Psoas muscle (tissue), 8 donors: ENCODE results near the gene LTO1. TPM values are rescaled to one million over a fixed set of nuclear protein-coding genes. Genes with fewer than 3 reads are reported as not detected.

ENCODE experiments used
- ATAC-seq, 4 donors: fragments of 200-7000 bp; cut with Tn5 transposase; one replicate each; pipeline ENCODE4 v1.9.1; 2020; ENCODE audit warnings: moderate library complexity in 3 of 4, mild to moderate bottlenecking in 2 of 4
- DNase-seq, 2 donors: peaks; one replicate each; pipeline ENCODE4 v3.0.0-alpha.2; 2020
- H3K27ac ChIP-seq: fragments of 200-600 bp; one replicate; pipeline ENCODE4 v1.8.0; 2022
- H3K27me3 ChIP-seq, 3 donors: fragments of 200-600 bp in 1 of 3; one replicate each; pipeline versions ENCODE4 v1.6.1 to v1.8.0; 2013 to 2022; ENCODE audit warnings: low read length in 2 of 3, mild to moderate bottlenecking in 2 of 3, moderate library complexity in 1 of 3; ENCODE audit not compliant: insufficient read depth in 3 of 3
- H3K36me3 ChIP-seq, 2 donors: fragments of 200-600 bp in 1 of 2; one replicate each; pipeline versions ENCODE4 v1.6.1 to v1.8.0; 2013 to 2022; ENCODE audit warnings: low read depth in 1 of 2, mild to moderate bottlenecking in 1 of 2, moderate library complexity in 1 of 2; ENCODE audit not compliant: insufficient read depth in 1 of 2
- H3K4me1 ChIP-seq: fragments of 200-600 bp; one replicate; pipeline ENCODE4 v1.8.0; 2022
- H3K4me3 ChIP-seq: fragments of 200-600 bp; one replicate; pipeline ENCODE4 v1.8.0; 2022; ENCODE audit warnings: mild to moderate bottlenecking
- H3K9me3 ChIP-seq: fragments of 200-600 bp; one replicate; pipeline ENCODE4 v1.8.0; 2022
- WGBS, 3 donors: extraction: QIAGEN DNeasy Blood & Tissue Kit; methylation state at CpG; one replicate each; pipeline versions ENCODE4 v1.1.6 to v1.1.7; 2013; 5-methylcytosine and 5-hydroxymethylcytosine counted together
- intact Hi-C, 2 donors: fragments of 100-400 bp; cut with DNase I; formaldehyde crosslinking; loops; one replicate each; pipeline versions ENCODE4 v1.11.0 to v1.14.2; 2022
- polyA plus RNA-seq, 3 donors: library from polyadenylated mRNA; stranded (reverse); fragments of 200-250 nt; gene quantifications; one replicate each; pipeline ENCODE4 v1.2.3, GENCODE V29; 2013
- total RNA-seq, 4 donors: library from RNA; stranded (reverse); fragmentation: NEBNext Ultra II Directional in 2 of 4; extraction: Animal tissue kit (Norgen Biotek cat#: 25700) in 2 of 4; gene quantifications; one replicate each; pipeline versions ENCODE4 v1.2.1 to v1.2.4, GENCODE V29; 2021 to 2023
- TF ChIP-seq, protein P1 (sequence below): fragments of 200-600 bp; IDR thresholded peaks from one replicate; pipeline ENCODE4 v1.8.0; 2022; ENCODE audit warnings: antibody characterized with exemption
- donor health status: healthy with polysubstance abuse.
- donor health status: DM: no; HTN: no; CAD: no; lungs with moderate emphysema.
- donor health status: Bipolar disorder and iron deficiency.
- donor health status: healthy.
- donor health status: DM: yes; HTN: yes; CAD: no.
- donor health status: DM: no; HTN: no; CAD: no.
- donor health status: DM: no; HTN: no; CAD: no.
- donor health status: DM: yes; HTN: yes; CAD: no.

The LTO1 gene
- total and polyA plus RNA-seq, 7 donors = 8.5 to 28.1 (median 9.2) TPM

DNA sequence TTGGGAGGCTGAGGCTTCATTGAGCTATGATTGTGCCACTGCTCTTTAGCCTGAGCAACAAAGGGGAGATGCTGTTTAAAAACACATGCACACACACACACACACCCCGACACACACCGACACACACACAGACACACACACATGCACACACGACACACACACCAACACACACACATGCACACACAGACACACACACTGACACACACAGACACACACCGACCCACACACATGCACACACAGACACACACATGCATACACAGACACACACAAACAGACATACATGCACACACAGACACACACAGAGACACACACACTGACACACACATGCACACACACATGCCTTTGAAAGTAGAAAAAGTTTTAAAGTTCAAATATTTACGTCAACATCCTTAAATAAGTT, 5.5 kb upstream of the LTO1 start:
- peaks cover 2% of the 10 kb centered on the region for H3K4me1 ChIP-seq
- DNase-seq = no peak
- TF ChIP-seq, protein P1, sequence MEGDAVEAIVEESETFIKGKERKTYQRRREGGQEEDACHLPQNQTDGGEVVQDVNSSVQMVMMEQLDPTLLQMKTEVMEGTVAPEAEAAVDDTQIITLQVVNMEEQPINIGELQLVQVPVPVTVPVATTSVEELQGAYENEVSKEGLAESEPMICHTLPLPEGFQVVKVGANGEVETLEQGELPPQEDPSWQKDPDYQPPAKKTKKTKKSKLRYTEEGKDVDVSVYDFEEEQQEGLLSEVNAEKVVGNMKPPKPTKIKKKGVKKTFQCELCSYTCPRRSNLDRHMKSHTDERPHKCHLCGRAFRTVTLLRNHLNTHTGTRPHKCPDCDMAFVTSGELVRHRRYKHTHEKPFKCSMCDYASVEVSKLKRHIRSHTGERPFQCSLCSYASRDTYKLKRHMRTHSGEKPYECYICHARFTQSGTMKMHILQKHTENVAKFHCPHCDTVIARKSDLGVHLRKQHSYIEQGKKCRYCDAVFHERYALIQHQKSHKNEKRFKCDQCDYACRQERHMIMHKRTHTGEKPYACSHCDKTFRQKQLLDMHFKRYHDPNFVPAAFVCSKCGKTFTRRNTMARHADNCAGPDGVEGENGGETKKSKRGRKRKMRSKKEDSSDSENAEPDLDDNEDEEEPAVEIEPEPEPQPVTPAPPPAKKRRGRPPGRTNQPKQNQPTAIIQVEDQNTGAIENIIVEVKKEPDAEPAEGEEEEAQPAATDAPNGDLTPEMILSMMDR = no peak
- H3K4me3 ChIP-seq = no peak overlapping the region
- H3K9me3 ChIP-seq = no peaks in the 10 kb centered on the region
- no peak overlapping the region for H3K27ac ChIP-seq
- no peaks in the 10 kb centered on the region for H3K27me3 ChIP-seq
- WGBS, 3 donors = 92 to 98% (median 92%) methylated on average over 5 of the region's 5 CpGs
- H3K36me3 ChIP-seq = no peaks in the 10 kb centered on the region
- intact Hi-C loops = no loop called here
- no peak for ATAC-seq

DNA sequence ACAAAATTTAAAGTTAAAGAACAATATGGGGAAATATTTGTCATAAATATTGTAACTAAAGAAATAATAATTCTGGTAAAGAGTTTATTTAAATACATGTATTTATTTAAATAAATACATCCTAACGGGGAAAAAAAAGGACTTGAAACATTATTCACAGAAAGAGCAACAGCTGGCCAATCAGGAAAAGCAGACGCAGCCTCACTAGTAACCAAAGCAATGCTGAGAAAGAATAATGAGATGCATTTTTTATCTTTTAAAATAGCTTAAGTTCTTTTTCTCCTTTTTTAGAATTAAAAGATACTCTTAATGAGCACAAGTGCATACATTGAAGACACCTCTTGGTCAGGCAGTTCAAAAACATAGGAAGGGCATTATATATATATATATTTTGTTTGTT, 2.6 kb upstream of the LTO1 start:
- Histone ChIP-seq H3K9me3 (no peaks in the 10 kb centered on the region), H3K4me3 (no peak overlapping the region), H3K27ac (no peak overlapping the region), H3K36me3 (peaks cover 0 to 4% of the 10 kb centered on the region in 2 donors), H3K4me1 (peaks cover 19% of the 10 kb centered on the region), H3K27me3 (no peaks in the 10 kb centered on the region)
- no peak for DNase-seq
- no peak for ATAC-seq
- TF ChIP-seq, protein P1 = no peak
- WGBS, 3 donors = 49 to 59% (median 57%) methylated on average over 2 of the region's 2 CpGs
- intact Hi-C loops = no loop called here

DNA sequence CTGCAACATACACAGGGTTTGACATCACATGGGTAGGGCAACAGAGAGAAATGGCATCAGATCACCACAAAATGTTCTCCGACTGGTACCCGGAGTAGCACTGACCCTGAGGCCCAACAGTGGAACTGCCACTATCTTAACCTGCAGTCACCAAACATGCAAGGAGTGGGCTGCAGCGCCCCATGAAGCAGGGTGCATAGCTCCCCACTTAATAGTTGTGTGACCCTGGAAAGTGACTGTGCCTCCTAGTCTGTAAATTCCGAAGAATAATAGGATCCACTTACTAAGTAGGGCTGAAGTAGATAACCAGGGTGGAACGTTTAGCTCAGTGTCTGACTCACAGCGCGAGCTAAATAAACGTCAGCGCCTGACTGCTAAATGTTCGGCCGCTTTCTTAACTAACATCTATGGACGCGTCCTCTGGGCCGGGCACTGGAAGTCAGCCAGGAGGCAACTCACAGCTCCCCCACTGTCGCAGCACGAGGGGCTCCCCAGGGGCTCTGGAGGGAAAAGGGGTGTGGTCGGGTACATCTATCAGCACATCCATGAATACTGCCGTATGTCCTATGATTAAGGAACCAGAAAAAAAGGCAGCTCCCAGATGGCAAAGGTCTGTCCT, 777 bp downstream of the LTO1 start:
- peak in 2 of 4 donors; percentile 11 to 12 for ATAC-seq
- Histone ChIP-seq H3K36me3 (peaks cover 0 to 29% of the 10 kb centered on the region in 2 donors), H3K9me3 (no peaks in the 10 kb centered on the region), H3K4me1 (peaks cover 31% of the 10 kb centered on the region), H3K4me3 (peak overlapping the region; percentile 88), H3K27ac (peak overlapping the region; percentile 89), H3K27me3 (no peaks in the 10 kb centered on the region)
- intact Hi-C loops = no loop called here
- 18 to 19% (median 18%) methylated on average over 18 of the region's 18 CpGs for WGBS, 3 donors
- peak; percentile 41 to 64 for DNase-seq
- TF ChIP-seq, protein P1 = no peak

DNA sequence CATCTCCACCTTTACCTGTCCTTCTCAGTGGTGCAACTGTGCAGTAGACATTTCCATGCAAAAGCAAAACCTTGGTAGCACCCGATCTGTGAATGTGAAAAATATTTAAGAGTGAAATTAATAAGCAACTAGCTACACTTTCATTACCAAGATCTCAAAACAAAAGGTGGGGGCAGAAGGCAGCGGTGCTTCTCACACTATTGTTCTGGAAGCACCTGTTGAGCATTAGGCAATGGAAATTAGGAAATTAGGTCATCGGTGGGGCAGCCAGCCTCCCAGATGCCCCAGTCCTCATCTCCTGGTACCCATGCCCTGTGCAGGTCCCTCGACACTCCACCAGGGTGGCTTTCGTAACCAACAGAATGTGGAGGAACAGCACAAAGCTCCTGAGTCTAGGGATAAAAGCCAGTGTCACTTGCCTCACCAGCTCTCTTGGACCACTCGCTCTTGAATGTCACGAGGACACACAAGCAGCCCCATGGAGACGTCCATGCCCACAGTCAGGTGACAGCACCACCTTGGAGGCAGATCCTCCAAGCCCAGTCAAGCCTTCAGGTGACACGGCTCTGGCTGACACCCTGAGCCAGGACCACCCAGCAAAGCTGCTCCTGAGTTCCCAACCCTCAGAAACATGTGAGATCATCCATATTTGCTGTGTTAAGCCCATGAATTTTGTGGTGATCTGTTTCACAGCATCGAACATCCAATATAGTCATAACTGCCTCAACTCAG, 3.3 kb downstream of the LTO1 start:
- peaks cover 31% of the 10 kb centered on the region for H3K4me1 ChIP-seq
- peaks cover 0 to 53% of the 10 kb centered on the region in 2 donors for H3K36me3 ChIP-seq
- no peak overlapping the region for H3K4me3 ChIP-seq
- intact Hi-C loops = no loop called here
- no peak for ATAC-seq
- no peak overlapping the region for H3K27ac ChIP-seq
- H3K9me3 ChIP-seq = no peaks in the 10 kb centered on the region
- TF ChIP-seq, protein P1 = no peak
- DNase-seq = no peak
- H3K27me3 ChIP-seq = no peaks in the 10 kb centered on the region
- WGBS, 3 donors = 72 to 73% (median 73%) methylated on average over 10 of the region's 10 CpGs
